Bone marrow (tissue), 2 donors: ENCODE measurements around the gene SEMA4D.

Experiments used
- DNase-seq, 2 donors: peaks; one replicate each; lab custom pipeline; 2025; lab: John Stamatoyannopoulos, UW

Gene SEMA4D

GRCh38 chr9:89410022-89410421 is 87.9 kb downstream of the SEMA4D start:
- DNase-seq: no peak

GRCh38 chr9:89409466-89409865 is 88.4 kb downstream of the SEMA4D start:
- no peak for DNase-seq

- DNase-seq: peak; percentile 15 to 80
Measured at GRCh38 chr9:89408628-89409101, 89.2 kb downstream of the SEMA4D start.

- DNase-seq: no peak
Measured at GRCh38 chr9:89407070-89407469, 90.8 kb downstream of the SEMA4D start.

DNA sequence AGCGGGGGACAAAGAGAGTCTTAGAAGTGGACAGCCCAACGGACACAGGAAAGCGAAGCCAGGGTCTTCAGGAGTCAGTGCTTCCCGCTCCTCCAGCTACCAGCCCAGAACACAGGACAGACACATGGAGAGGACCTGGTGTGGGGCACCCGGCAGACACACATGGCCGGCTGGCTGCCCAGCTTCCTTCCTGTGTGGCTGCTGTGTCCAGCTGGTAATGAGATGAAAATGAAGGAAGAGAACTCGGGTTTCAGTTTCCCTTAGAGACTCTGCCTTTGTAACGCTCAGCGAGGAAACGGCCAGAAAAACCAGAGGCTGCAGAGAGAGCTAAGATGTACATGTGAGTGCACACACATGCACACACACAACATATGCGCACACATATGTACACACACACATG is 92.1 kb downstream of the SEMA4D start:
- DNase-seq: no peak

- no peak for DNase-seq
Measured at GRCh38 chr9:89404074-89404473, 93.8 kb downstream of the SEMA4D start.

- no peak for DNase-seq
Measured at GRCh38 chr9:89402695-89403427, 95.1 kb downstream of the SEMA4D start.

- peak in 1 of 2 donors; percentile 82 for DNase-seq
Measured at GRCh38 chr9:89400403-89401116, 97.4 kb downstream of the SEMA4D start.

DNA sequence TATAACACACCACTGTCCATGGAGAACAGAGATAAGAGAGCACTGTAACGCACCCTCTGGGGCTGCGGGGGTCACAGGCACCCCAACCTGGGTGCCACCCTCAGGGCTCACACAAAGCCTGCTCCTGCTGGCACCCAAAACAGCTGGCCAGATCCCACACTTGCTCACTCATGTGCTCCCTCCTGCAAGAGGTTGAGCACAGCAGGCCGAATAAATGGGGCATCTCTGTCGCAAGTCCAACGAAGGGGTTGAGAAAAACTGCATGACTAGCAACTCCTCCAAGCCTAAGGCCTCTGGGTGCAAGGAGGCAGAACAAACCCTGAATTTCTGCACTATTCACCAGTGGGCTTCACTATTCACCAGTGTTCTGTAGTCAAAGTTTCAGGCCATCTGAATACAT is 99.3 kb downstream of the SEMA4D start:
- no peak for DNase-seq

DNA sequence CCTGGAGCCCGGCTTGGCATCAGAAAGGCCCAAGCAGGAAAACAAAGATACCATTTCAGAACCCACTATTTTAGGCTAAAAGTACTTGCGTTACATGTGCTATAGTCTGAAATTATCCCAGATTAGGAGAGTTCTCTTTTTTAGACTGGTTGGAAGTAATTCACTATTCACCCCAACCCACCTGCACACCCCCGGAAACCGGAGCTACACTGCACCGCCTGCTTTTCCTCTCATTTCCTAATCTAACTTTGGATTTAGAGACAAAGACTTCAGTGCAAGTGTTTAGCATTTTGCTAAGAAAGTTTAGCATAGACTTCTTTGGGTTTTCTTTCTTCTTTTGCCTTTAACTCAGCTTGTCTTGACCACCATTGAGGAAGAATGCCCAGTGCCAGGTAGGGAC is 100.4 kb downstream of the SEMA4D start:
- no peak for DNase-seq

GRCh38 chr9:89395931-89396710 is 101.8 kb downstream of the SEMA4D start:
- no peak for DNase-seq

DNA sequence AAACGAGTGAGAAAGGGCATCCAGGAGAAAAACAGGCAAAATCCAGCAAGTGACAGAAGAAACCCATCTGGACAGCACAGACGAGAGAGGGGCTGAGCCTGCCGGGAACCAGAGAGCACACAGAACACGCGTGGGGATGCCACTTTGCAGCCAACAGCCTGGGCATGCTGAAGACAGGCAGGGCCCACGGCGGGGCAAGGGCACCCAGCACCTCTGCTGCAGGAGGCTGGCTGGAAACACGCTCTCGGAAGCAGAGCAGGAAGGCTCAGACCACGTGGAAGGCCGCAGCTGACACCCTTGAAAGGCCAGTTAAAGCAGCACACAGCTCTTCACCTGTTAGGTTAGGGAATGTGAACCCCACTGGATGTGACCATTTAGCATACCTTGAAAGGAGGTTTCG is 103.5 kb downstream of the SEMA4D start:
- no peak for DNase-seq

DNA sequence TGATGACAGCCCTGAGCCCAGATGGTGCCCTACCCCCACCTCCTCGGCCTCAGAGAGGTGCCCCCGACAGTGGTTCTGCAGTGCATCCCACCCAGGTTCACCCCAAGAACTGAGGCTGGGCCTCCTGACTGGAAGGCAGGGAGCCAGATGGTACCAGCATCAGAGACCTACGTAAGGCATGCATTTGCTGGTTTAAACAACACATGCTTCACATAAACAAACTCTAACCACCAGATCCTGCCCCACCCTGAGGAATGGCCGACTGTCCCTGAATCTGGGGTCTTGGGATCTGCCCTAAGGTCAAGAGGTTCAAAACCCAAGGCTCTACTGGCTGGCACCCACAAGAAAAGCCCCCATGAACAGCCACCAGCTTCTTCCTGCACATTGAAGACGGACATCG is 106.3 kb downstream of the SEMA4D start:
- DNase-seq: no peak

GRCh38 chr9:89390578-89391116 is 107.3 kb downstream of the SEMA4D start:
- no peak for DNase-seq

DNA sequence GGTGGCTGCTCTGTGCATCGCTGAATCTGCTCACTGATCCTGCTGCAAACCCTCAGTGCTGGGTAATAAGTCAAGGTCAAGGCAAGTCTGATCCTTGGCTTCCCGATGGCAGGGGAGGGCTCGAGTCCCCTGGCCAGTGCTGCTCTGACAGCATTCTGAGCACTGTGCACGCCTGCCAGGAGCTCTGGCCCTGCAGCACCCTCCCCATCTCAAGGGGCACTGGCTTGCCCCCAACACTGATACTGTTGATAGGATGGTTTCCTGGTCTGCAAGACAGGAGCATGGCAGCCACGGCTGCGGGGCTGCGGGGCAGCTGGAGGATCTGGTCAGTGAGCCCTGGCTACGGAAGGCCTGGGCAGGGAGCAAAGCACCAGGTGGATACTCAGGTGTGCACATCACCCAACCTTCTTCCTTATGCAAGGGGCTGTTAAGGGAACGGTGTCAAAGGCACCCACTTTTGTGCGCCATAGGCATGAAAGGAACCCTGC is 107.8 kb downstream of the SEMA4D start:
- no peak for DNase-seq

DNA sequence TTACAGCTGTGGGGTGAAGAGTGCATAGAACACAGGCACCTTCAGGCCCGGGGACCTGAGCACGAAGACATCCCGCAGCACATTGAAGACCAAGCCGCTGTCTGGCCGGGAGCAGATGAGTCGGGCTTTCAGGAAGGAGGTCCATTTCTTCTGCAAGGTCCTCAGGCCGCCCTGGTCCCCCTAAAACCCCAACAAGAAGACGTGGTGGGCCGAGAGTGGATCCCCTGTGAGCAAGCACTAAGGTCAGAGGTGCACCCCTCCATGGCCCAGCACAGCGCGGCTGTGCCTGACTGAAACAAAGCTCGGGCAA is 109.1 kb downstream of the SEMA4D start:
- DNase-seq: no peak

DNA sequence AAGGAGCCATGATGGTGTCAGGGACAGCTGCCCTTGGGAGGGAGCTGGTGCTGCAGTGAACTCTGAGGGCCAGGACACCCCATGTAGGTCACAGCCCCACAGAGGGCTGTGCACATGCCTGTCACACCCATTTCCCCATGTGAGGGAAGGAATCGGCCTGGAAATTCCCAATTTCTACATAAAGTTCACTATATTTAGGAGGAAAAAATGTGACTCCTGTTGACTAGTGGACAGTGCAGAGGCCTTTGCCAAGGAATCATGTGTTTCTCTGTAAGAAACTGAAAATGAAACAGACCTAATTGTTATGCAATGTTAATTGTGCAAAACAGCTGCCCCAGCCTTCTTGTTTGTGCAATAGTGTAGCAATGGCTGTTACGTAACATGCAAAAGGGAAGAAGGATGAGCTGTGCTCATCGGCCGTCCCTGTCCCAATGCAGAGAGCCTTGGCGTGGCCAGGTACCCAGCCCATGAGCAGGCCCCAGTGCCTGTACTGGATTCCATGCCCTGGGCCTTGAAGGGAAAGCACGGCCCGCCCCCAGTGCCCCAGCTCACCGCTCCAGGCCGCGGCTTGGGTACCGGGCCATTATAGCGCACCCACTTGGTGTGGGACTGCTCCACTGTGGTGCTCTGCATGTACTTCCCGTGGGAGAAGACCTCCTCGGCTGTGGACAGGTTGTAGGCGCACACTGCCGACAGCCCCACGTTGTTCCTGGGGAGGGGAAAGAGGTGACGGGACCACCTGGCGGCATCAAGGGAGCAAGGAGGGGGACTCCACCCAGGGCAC is 109.6 kb downstream of the SEMA4D start:
- peak; percentile 34 to 62 for DNase-seq

- DNase-seq: no peak
Measured at GRCh38 chr9:89387197-89387849, 110.6 kb downstream of the SEMA4D start.

- no peak for DNase-seq
Measured at GRCh38 chr9:89386797-89387196, 111.1 kb downstream of the SEMA4D start.

DNA sequence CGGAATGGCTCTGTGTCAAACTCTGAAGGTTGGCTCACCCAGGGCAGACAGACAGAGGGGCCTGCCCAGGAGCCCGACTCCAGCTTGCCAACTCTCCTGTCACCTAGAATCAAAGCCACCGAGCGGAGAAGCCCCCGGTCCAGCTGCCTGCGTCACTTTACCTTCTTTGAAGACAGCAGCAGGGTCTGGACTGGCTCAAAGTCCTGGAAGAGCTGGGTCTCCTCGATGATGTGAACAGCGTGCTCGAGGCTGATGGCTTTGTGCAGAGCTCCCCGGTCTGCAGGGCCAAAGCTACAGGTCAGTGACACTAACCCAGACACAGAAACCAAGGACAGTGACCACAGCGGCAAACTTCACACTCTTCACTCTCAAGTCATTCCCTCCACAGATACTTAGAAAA is 111.7 kb downstream of the SEMA4D start:
- no peak for DNase-seq

DNA sequence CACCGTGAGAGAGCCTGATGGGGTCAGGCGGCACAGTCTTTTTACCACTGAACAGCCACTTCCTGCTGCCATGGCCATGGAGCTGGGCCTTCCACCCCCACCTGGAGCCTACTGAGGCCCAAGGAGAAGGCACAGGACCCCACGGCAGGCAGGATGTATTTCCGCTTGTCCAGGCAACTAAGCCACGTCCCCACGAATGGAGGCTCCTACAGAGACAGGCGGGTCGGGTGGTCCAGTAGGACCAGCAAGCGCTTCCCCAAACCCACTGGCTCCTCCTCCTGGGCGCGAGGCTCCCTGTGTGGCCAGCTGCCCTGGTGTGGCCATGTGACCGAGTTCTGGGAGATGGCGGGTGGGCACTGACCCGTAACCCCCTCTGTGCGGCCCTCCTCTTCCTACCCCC is 113.1 kb downstream of the SEMA4D start:
- DNase-seq: no peak
